GM12878 (cell line): Measurements from ENCODE around the gene ZNF134. TPM values are rescaled to one million over a fixed set of nuclear protein-coding genes. Genes with fewer than 3 reads are reported as not detected.

Source experiments
- CREB1 ChIP-seq: IDR thresholded peaks from 2 replicates; pipeline ENCODE4 v1.6.1; 2012; ENCODE audit warnings: low read depth, mild to moderate bottlenecking, inconsistent platforms
- TCF7 ChIP-seq: IDR thresholded peaks from 2 replicates; pipeline ENCODE4 v1.6.1; 2014; ENCODE audit warnings: antibody characterized with exemption, borderline replicate concordance
- polyA plus RNA-seq, 11 experiments: library from polyadenylated mRNA; depleted of rRNA in 4 of 11; unstranded in 6 of 11; stranded (reverse) in 5 of 11; fragments of >200 nt; fragmentation: Nextera tagmentation in 4 of 11; fragmentation: Illumina TruSeq in 1 of 11; extraction: Ambion mirVana in 4 of 11; extraction: Trizol in 1 of 11; gene quantifications; 1 replicate in 1 of 11; 2 replicates in 10 of 11; pipeline versions ENCODE4 v1.2.1 to v1.2.3, GENCODE V29; 2011 to 2016; ENCODE audit warnings: inconsistent platforms in 2 of 11, missing spikeins in 2 of 11, low read depth in 1 of 11
- total RNA-seq, 4 experiments: library from RNA; depleted of rRNA in 3 of 4; stranded (reverse); fragments of >200 nt in 3 of 4; fragmentation: Illumina TruSeq in 1 of 4; extraction: Trizol in 1 of 4; gene quantifications; 2 replicates each; pipeline versions ENCODE4 v1.2.1 to v1.2.3, GENCODE V29; 2013 to 2021
- TF ChIP-seq, protein P1 (sequence below): IDR thresholded peaks from 2 replicates; pipeline ENCODE4 v1.6.1; 2012; ENCODE audit warnings: improper control_type of control experiment, low read depth, low read length; ENCODE audit not compliant: insufficient replicate concordance
- TF ChIP-seq, protein P2 (sequence below): fragments of 450-650 bp; formaldehyde crosslinking; IDR thresholded peaks from 2 replicates; pipeline ENCODE4 v1.4.0; 2022; ENCODE audit warnings: mild to moderate bottlenecking, moderate library complexity

Gene ZNF134
- total and polyA plus RNA-seq, 10 of the 15 experiments (the other 5 are each of a cell fraction or from before 2014, with no cell fraction given), result 1.6 to 17.6 (median 9.7) TPM

DNA sequence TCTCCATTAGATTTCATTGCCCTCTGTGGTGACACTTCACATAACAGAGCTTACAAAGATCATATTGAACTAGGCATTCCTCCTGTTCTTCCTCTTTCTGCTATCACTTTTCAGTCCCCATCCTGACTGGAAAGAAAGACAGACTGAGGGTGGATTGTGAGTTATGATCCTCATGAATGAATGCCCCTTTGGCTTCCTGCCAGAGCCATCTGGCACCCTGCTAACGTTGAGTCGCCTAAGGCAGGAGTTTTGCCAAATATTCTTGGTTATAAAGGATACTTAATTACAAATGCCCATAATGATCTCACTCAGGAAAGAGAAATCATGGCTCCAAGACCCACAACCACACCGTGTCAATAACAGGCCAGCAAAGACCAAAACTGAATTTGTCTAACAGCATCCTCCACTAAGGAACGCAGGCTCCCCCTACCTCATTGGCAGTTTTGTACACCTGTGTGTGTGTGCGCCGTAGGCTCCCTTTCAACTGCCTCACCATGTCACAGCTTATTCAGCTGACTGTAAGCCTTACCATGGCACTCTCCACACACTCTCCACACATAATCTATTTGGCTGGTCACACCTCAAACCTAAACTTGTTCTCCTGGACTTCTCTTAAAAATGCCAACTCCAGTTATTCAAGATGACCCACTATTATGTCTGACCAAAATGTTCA is 34.4 kb downstream of the ZNF134 start (continued):
- TF ChIP-seq, protein P1, sequence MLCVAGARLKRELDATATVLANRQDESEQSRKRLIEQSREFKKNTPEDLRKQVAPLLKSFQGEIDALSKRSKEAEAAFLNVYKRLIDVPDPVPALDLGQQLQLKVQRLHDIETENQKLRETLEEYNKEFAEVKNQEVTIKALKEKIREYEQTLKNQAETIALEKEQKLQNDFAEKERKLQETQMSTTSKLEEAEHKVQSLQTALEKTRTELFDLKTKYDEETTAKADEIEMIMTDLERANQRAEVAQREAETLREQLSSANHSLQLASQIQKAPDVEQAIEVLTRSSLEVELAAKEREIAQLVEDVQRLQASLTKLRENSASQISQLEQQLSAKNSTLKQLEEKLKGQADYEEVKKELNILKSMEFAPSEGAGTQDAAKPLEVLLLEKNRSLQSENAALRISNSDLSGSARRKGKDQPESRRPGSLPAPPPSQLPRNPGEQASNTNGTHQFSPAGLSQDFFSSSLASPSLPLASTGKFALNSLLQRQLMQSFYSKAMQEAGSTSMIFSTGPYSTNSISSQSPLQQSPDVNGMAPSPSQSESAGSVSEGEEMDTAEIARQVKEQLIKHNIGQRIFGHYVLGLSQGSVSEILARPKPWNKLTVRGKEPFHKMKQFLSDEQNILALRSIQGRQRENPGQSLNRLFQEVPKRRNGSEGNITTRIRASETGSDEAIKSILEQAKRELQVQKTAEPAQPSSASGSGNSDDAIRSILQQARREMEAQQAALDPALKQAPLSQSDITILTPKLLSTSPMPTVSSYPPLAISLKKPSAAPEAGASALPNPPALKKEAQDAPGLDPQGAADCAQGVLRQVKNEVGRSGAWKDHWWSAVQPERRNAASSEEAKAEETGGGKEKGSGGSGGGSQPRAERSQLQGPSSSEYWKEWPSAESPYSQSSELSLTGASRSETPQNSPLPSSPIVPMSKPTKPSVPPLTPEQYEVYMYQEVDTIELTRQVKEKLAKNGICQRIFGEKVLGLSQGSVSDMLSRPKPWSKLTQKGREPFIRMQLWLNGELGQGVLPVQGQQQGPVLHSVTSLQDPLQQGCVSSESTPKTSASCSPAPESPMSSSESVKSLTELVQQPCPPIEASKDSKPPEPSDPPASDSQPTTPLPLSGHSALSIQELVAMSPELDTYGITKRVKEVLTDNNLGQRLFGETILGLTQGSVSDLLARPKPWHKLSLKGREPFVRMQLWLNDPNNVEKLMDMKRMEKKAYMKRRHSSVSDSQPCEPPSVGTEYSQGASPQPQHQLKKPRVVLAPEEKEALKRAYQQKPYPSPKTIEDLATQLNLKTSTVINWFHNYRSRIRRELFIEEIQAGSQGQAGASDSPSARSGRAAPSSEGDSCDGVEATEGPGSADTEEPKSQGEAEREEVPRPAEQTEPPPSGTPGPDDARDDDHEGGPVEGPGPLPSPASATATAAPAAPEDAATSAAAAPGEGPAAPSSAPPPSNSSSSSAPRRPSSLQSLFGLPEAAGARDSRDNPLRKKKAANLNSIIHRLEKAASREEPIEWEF, result no peak
- TF ChIP-seq TCF7, result no peak
- TF ChIP-seq, protein P2, sequence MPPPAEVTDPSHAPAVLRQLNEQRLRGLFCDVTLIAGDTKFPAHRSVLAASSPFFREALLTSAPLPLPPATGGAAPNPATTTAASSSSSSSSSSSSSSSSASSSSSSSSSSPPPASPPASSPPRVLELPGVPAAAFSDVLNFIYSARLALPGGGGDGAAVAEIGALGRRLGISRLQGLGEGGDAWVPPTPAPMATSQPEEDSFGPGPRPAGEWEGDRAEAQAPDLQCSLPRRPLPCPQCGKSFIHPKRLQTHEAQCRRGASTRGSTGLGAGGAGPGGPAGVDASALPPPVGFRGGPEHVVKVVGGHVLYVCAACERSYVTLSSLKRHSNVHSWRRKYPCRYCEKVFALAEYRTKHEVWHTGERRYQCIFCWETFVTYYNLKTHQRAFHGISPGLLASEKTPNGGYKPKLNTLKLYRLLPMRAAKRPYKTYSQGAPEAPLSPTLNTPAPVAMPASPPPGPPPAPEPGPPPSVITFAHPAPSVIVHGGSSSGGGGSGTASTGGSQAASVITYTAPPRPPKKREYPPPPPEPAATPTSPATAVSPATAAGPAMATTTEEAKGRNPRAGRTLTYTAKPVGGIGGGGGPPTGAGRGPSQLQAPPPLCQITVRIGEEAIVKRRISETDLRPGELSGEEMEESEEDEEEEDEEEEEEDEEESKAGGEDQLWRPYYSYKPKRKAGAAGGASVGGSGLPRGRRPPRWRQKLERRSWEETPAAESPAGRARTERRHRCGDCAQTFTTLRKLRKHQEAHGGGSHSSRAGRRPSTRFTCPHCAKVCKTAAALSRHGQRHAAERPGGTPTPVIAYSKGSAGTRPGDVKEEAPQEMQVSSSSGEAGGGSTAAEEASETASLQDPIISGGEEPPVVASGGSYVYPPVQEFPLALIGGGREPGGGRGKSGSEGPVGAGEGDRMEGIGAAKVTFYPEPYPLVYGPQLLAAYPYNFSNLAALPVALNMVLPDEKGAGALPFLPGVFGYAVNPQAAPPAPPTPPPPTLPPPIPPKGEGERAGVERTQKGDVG (CRISPR knock-in tag), result no peak
- no peak for TF ChIP-seq CREB1
